ENCODE data around the gene SYTL4.

DNA sequence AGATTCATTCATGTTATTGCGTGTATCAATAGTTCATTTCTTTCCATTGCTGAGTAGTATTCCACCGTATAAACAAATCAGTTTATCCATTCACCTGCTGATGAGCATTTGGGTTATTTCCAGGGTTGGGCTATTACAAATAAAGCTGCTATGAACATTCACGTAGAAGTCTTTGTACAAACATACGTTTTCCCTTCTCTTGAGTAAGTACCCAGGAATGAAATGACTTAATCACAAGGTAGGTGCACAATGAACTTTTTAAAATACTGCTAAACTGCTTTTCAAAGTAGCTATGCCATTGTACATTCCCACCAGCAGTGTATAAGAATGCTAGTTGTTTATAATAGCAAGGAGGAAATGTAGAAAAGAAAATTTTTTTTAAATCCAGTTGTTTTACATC is 35.9 kb downstream of the SYTL4 start:
- TF ChIP-seq, protein P1, sequence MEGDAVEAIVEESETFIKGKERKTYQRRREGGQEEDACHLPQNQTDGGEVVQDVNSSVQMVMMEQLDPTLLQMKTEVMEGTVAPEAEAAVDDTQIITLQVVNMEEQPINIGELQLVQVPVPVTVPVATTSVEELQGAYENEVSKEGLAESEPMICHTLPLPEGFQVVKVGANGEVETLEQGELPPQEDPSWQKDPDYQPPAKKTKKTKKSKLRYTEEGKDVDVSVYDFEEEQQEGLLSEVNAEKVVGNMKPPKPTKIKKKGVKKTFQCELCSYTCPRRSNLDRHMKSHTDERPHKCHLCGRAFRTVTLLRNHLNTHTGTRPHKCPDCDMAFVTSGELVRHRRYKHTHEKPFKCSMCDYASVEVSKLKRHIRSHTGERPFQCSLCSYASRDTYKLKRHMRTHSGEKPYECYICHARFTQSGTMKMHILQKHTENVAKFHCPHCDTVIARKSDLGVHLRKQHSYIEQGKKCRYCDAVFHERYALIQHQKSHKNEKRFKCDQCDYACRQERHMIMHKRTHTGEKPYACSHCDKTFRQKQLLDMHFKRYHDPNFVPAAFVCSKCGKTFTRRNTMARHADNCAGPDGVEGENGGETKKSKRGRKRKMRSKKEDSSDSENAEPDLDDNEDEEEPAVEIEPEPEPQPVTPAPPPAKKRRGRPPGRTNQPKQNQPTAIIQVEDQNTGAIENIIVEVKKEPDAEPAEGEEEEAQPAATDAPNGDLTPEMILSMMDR (IDR thresholded peaks at IDR 0.05), result no peak
- no peak for TF ChIP-seq POLR2A (IDR thresholded peaks at IDR 0.05)
